HG02973 (cell line): ENCODE measurements around the gene SLC22A12.

Experiments used
- ATAC-seq: cut with Tn5 transposase; IDR thresholded peaks from one replicate; pipeline ENCODE4 v1.9.1; 2021; ENCODE audit warnings: moderate library complexity; ENCODE audit not compliant: unreplicated experiment

Gene SLC22A12

DNA sequence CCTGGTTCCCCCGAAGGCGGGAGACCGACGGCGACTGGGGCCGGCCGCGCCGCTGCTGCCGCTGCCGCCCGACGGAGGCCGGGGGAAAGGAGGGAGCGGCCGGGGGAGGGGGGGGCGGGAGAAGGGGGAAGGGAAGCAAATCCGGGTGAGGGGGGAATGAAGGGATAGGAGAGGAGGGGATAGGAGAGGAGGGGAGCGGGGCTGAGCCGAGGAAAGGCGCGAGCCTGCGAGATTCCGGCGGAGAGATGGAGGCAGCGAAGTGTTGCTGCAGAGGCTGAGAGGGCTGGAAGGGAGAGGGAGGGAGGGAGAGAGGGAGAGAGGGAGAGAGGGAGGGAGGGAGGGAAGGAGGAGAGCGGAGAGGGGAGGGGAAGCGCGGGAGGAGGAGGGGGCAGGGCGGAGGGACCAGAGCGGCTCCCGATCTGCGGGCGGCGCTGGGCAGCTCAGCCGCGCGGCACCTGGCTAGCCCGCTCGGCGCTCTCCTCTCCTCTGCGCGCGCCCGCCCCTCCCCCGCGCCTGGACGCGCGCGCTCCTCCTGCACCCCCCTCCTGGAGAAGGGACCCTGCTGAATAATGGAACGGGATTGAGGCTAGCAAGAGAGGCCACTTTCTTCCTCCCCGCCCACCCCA is 52.3 kb downstream of the SLC22A12 start:
- no peak for ATAC-seq

DNA sequence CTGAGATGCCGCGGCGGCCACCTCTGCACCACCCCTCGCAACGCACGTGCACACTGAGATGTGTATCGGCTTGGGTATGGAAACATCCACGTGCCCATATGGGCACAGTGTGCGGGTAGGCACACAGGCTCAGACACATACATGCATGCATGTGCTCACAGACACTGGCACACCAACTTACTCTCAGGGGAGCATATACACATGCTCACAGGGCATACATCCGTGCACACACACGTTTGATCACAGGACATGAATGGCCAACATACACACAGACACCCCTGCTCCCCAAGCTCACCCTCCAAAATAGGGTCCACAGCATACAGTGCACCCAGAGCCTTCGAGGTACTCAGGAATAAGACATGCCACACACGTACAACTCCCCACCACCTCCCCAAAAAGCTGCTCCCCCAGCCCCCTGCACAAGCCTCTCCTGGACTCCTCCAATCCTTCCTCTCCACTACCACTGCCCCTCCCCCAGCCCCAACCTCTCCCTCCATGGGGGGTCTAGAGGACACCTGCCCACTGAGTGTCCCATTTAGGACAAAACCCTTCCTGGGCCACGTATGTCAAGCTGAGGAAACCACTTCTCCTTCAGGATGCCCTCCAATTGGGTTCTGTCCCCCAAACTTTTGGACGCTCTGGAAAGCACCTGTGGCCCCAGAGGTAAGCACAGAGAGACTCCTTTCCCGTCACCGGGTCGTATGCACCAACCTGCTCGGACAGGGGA is 53.1 kb downstream of the SLC22A12 start:
- ATAC-seq: no peak

DNA sequence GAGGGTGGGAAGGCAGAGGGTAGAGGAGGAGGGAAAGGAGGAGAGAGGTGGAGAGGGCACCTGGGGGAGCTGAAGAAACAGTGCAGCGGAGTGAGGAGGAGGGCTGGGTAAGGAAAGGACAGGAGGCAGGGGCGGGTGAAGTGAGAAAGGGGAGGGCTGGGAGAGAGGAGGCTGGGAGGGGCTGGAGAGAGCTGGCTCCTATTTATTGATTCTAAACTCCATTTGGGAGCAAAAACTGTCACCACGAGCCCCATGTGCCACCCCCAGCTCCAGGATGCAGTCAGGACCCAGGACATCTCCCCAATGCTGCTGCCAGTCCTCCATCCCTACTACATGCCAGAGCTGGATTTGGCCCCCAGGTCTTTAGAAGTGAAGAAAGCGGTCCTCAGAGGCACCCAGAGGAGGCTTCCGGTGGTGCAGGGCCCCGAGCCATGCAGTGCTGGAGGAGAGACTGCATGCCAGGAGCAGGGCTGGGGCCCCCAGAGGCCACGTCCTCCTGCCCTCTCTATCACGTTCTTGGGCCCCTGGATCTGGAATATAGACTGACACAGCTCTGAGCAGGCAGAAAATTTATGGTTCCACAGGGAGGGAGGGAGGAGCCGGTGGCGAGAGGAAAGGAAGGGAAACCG is 53.7 kb downstream of the SLC22A12 start:
- no peak for ATAC-seq

DNA sequence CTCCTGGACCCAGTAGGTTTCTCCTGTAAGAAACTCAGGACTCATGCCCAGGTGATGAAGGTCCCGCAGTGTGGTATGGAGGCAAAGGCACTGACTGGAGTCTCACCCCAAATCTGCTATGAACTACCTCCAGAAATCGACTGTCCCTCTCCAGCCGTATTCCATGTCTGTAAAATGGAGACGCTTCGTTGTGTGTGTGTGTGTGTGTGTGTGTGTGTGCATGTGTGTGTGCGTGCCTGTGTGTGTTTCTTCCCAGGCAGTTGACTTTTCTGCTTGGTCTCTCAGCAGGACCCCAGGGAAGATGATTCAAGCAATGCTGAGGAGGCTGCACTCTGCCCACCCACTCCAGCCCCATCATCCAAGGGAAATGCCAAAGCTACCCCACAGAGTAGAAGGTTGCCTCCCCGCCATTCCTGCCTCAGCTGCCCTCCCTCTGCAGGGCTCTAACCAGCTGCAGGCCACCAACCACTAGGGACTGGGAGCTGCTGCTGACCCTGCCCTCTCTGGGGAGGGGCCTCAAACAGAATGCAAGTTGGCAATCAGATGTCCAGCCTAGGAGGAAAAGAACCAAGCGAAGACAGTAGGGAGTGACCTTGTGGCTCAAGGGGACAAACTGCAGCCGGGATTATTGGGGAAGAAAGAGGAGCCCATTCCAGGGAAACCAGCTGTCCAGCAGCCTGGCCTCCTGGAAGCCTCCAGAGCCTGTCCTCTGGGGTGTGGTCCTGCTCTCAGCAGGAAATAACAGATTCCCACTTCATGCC is 56.2 kb downstream of the SLC22A12 start:
- no peak for ATAC-seq

DNA sequence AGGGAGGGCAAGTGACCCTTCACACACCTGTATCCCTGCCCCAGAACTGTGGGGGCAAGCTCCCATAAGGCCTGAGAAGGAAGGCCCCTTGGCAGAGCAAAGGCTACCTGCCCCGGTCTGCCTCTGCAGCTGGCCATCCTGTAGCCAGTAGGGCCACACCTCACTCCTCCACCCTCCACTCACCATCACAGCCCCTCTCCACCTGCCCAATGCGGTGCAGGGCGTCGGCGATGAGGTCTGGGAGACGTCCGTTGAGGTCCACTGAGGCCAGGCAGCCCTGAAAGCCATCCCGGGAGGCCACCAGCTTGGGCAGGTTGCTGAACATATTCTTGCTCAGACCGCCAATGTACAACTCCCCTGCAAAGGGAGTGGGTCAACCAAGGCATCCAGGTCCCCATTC is 57.5 kb downstream of the SLC22A12 start:
- ATAC-seq: no peak

DNA sequence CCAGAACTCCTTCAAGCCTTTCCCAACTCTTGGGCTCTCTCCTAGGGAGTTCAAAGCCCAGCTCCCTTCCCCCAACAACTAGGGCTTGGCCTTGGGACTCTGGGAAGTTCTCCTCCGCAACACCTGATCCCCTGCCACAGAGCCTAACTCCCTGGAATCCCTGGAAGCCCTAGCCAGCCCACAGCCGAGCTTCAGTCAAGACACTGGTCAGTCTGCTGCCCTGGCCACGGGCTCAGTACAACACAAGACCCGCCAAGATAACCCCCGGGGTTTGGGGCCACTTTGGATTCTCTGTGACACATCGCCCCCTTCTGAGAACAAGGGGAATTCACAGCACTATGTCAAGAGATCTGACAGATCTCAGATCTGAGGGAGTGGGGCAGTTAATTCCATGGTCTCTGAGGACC is 58.3 kb downstream of the SLC22A12 start:
- ATAC-seq: no peak

DNA sequence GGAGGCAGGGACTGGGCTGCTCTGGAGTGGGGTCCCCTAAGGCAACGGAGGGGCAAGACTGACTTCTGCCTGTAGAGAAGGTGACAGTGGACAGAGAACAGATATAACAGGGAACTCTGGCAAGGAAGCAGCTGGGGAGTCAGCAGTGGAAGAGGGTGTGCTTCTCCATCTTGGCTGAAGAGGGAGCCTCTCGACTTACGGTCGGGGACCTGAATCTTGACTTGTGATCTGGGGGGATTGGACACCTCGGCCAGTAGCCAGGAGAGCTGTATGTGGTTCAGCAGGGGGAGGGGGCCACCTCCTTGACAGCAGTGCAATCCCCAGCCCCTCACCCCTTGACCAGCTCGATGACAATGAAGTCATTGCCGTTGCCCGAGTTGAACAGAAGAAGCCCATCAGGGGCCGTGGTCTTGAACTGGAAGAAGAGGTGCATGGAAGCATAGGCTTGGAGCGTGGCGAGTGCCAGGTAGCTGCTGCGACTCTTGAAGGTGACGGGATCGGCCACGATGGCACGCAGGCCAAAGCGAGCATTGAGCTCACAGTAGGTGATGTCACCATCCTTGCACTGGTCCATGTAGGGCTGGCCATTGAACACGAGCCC is 60.0 kb downstream of the SLC22A12 start:
- no peak for ATAC-seq
